GM12865 (cell line): ENCODE results near the gene LTBP1.
"Not testable (repeated sequence)": the region's sequence is repeated elsewhere in the genome, so short reads cannot be mapped to it uniquely, and the experiment has no call there.

Source experiments
- DNase-seq: peaks from one replicate; pipeline ENCODE4 v3.0.0; 2010; ENCODE audit warnings: low read depth
- H3K4me3 ChIP-seq: 2 replicates; pipeline ENCODE4 v1.5.1; 2011; ENCODE audit warnings: mild to moderate bottlenecking, low read depth, low read length, control low read depth
- TF ChIP-seq, protein P1 (sequence below): IDR thresholded peaks from 2 replicates; pipeline ENCODE4 v1.5.1; 2011; ENCODE audit warnings: low read length, control low read depth, low read depth, inconsistent platforms; ENCODE audit not compliant: insufficient read depth; ENCODE audit errors: missing control alignments

The LTBP1 gene

GRCh38 chr2:33433279-33434235 is 486.8 kb downstream of the LTBP1 start:
- DNase-seq: no peak

DNA sequence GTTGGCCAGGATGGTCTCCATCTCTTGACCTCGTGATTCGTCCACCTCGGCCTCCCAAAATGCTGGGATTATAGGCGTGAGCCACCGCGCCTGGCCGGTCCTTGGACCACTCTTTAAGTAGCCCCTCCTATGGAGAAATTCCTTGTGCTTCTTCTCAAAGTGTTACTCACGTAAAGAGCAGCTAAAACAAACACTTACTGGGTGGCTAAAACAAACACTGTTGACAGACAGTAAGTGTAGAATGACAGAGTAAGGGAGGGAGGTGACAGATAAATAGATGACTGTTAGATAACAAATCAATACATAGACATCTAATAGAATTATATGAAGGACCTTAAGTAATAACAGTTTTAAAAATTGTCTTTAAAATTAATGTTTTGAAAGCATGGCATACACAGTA is 488.8 kb downstream of the LTBP1 start:
- TF ChIP-seq, protein P1, sequence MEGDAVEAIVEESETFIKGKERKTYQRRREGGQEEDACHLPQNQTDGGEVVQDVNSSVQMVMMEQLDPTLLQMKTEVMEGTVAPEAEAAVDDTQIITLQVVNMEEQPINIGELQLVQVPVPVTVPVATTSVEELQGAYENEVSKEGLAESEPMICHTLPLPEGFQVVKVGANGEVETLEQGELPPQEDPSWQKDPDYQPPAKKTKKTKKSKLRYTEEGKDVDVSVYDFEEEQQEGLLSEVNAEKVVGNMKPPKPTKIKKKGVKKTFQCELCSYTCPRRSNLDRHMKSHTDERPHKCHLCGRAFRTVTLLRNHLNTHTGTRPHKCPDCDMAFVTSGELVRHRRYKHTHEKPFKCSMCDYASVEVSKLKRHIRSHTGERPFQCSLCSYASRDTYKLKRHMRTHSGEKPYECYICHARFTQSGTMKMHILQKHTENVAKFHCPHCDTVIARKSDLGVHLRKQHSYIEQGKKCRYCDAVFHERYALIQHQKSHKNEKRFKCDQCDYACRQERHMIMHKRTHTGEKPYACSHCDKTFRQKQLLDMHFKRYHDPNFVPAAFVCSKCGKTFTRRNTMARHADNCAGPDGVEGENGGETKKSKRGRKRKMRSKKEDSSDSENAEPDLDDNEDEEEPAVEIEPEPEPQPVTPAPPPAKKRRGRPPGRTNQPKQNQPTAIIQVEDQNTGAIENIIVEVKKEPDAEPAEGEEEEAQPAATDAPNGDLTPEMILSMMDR: no peak
- no peak overlapping the region for H3K4me3 ChIP-seq
- DNase-seq: no peak

More at GRCh38 chr2:33433279-33434235, 486.8 kb downstream of the LTBP1 start:
- TF ChIP-seq, protein P1: no peak
- no peak overlapping the region for H3K4me3 ChIP-seq

DNA sequence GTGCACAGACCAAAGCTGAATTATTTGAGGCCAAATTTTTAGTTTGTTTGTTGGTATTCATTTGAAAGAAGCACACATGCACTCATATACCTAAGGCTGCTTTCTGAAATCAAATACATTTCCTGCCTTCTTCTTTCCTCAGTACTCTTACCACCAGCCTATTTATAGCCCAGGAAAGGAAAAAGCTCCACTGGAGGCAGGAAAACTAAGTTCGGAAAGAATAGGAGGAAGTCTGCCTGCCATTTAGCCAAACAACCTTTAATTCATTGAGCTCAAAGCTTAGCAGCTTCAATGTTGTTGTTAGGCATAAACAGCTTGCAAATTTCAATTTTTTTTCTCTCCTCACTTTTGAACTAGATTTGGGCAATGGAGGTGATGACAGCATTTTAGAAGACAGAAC is 489.3 kb downstream of the LTBP1 start:
- no peak for DNase-seq
- no peak overlapping the region for H3K4me3 ChIP-seq
- TF ChIP-seq, protein P1: no peak

DNA sequence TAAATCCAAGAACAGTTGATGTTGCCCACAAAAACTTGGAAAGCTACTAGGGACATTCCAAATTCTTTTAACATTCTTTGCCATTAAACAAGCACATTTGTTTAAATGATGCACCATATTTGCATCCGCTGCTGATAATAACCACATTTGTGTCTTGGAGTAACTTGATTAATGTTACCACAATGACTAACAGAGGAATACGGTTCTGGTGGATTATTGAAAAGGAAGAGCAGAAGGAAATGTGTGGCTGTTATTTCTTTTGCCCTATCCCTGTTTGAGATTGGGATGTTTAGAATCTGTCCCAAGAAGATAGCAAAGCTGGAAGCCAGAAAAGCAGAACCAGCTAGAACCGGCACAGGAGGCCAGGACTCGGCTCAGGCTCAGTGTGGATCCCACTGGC is 490.5 kb downstream of the LTBP1 start:
- DNase-seq: no peak
- H3K4me3 ChIP-seq: no peak overlapping the region
- TF ChIP-seq, protein P1: no peak

DNA sequence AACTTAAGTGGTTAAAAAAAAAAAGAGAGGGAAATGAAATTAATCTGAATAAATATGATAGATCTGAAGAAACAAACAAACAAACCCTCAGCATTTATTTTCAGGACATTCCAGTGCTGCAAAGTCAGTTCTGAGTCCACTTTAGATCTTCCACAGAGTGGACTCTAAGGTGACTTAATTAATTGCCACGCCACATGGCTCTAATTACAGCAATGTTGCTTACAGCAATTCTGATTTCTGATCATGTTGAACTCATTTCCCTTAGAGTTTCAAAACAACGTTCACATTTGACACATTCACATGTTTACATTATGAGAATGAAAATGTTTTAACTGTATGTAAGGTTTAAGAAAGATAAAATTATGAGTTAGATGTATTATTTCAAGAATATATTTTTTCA is 491.1 kb downstream of the LTBP1 start:
- H3K4me3 ChIP-seq: no peak overlapping the region
- TF ChIP-seq, protein P1: no peak
- no peak for DNase-seq

GRCh38 chr2:33441235-33441810 is 494.6 kb downstream of the LTBP1 start:
- TF ChIP-seq, protein P1: peak; percentile 56
- H3K4me3 ChIP-seq: no peak overlapping the region
- DNase-seq: peak; percentile 58

GRCh38 chr2:33442052-33442451 is 495.3 kb downstream of the LTBP1 start:
- not testable (repeated sequence) for DNase-seq, H3K4me3 ChIP-seq
